Liver (tissue), 9 donors: Measurements from ENCODE around the gene GGA1. TPM values are rescaled to one million over a fixed set of nuclear protein-coding genes. Genes with fewer than 3 reads are reported as not detected.

Experiments used
- DNase-seq: peaks from one replicate; pipeline ENCODE4 v3.0.0-alpha.2; 2017; ENCODE audit warnings: low spot score
- H3K27ac ChIP-seq, 2 donors: one replicate each; pipeline ENCODE4 v1.7.0; 2013; ENCODE audit warnings: inconsistent platforms in 2 of 2, low read length in 2 of 2, control low read depth in 1 of 2, low read depth in 1 of 2, mild to moderate bottlenecking in 1 of 2
- H3K27me3 ChIP-seq, 4 donors: one replicate each; pipeline versions ENCODE4 v1.6.1 to v1.7.0; 2013; ENCODE audit warnings: low read length in 3 of 4, inconsistent platforms in 1 of 4, mild to moderate bottlenecking in 1 of 4, moderate library complexity in 1 of 4; ENCODE audit not compliant: control insufficient read depth in 4 of 4, insufficient read depth in 4 of 4
- H3K36me3 ChIP-seq, 4 donors: one replicate each; pipeline versions ENCODE4 v1.6.1 to v1.7.0; 2013; ENCODE audit warnings: low read length in 3 of 4, mild to moderate bottlenecking in 3 of 4, low read depth in 1 of 4, moderate library complexity in 1 of 4; ENCODE audit not compliant: control insufficient read depth in 4 of 4, insufficient read depth in 3 of 4
- H3K4me1 ChIP-seq, 4 donors: one replicate each; pipeline versions ENCODE4 v1.6.1 to v1.7.0; 2013; ENCODE audit warnings: low read length in 3 of 4, mild to moderate bottlenecking in 3 of 4, moderate library complexity in 1 of 4; ENCODE audit not compliant: control insufficient read depth in 4 of 4, insufficient read depth in 4 of 4
- H3K4me3 ChIP-seq, 3 donors: one replicate each; pipeline versions ENCODE4 v1.6.1 to v1.7.0; 2013; ENCODE audit warnings: low read length in 3 of 3, control low read depth in 1 of 3, low read depth in 1 of 3, mild to moderate bottlenecking in 1 of 3
- H3K9ac ChIP-seq, 2 donors: one replicate each; pipeline ENCODE4 v1.7.0; 2013; ENCODE audit warnings: low read length in 2 of 2, mild to moderate bottlenecking in 2 of 2, moderate library complexity in 2 of 2, control low read depth in 1 of 2, low read depth in 1 of 2
- H3K9me3 ChIP-seq, 4 donors: one replicate each; pipeline versions ENCODE4 v1.6.1 to v1.7.0; 2013; ENCODE audit warnings: low read length in 3 of 4; ENCODE audit not compliant: control insufficient read depth in 4 of 4
- ATF3 ChIP-seq: IDR thresholded peaks from 2 replicates; pipeline ENCODE4 v1.6.1; 2016; ENCODE audit warnings: antibody characterized with exemption
- CTCF ChIP-seq: fragments of 150-350 bp; IDR thresholded peaks from 2 replicates; pipeline ENCODE4 v1.5.1; 2017; ENCODE audit warnings: improper control_type of control experiment, low read depth, low read length; ENCODE audit not compliant: missing input control
- EGR1 ChIP-seq, 2 donors: IDR thresholded peaks; 2 replicates each; pipeline ENCODE4 v1.6.1; 2016 to 2018; ENCODE audit warnings: antibody characterized with exemption in 2 of 2, low read depth in 2 of 2
- FOXA1 ChIP-seq: IDR thresholded peaks from 2 replicates; pipeline ENCODE4 v1.6.1; 2016; ENCODE audit warnings: antibody characterized with exemption
- FOXA2 ChIP-seq: IDR thresholded peaks from 2 replicates; pipeline ENCODE4 v1.6.1; 2016; ENCODE audit warnings: antibody characterized with exemption
- GABPA ChIP-seq, 2 donors: IDR thresholded peaks in 1 of 2; conservative IDR thresholded peaks in 1 of 2; 2 replicates each; pipeline ENCODE4 v1.6.1; 2016; ENCODE audit warnings: antibody characterized with exemption in 2 of 2, mild to moderate bottlenecking in 1 of 2, moderate library complexity in 1 of 2
- HNF4A ChIP-seq, 2 donors: conservative IDR thresholded peaks; 2 replicates each; pipeline ENCODE4 v1.6.1; 2016; ENCODE audit warnings: antibody characterized with exemption in 2 of 2, mild to moderate bottlenecking in 2 of 2
- HNF4G ChIP-seq: IDR thresholded peaks from 2 replicates; pipeline ENCODE4 v1.6.1; 2016; ENCODE audit warnings: antibody characterized with exemption
- JUND ChIP-seq, 2 donors: IDR thresholded peaks; 2 replicates each; pipeline ENCODE4 v1.6.1; 2016; ENCODE audit warnings: antibody characterized with exemption in 2 of 2
- MAX ChIP-seq: IDR thresholded peaks from 2 replicates; pipeline ENCODE4 v1.6.1; 2016; ENCODE audit warnings: antibody characterized with exemption
- RAD21 ChIP-seq, 2 donors: IDR thresholded peaks; 2 replicates each; pipeline ENCODE4 v1.6.1; 2016; ENCODE audit warnings: antibody characterized with exemption in 2 of 2, mild to moderate bottlenecking in 2 of 2
- REST ChIP-seq: IDR thresholded peaks from 2 replicates; pipeline ENCODE4 v1.6.1; 2016; ENCODE audit warnings: antibody characterized with exemption, mild to moderate bottlenecking
- RXRA ChIP-seq, 2 donors: IDR thresholded peaks; 2 replicates each; pipeline ENCODE4 v1.6.1; 2017 to 2018; ENCODE audit warnings: antibody characterized with exemption in 2 of 2, mild to moderate bottlenecking in 1 of 2
- SP1 ChIP-seq: IDR thresholded peaks from 2 replicates; pipeline ENCODE4 v1.6.1; 2018; ENCODE audit warnings: antibody characterized with exemption, mild to moderate bottlenecking
- TAF1 ChIP-seq: conservative IDR thresholded peaks from 2 replicates; pipeline ENCODE4 v1.6.1; 2016; ENCODE audit warnings: antibody characterized with exemption, mild to moderate bottlenecking
- YY1 ChIP-seq: IDR thresholded peaks from 2 replicates; pipeline ENCODE4 v1.6.1; 2016; ENCODE audit warnings: antibody characterized with exemption, mild to moderate bottlenecking
- ZBTB33 ChIP-seq: IDR thresholded peaks from 2 replicates; pipeline ENCODE4 v1.6.1; 2016; ENCODE audit warnings: antibody characterized with exemption
- WGBS: extraction: QIAGEN DNeasy Blood & Tissue Kit; methylation state at CpG from one replicate; pipeline ENCODE4 v1.1.7; 2013; 5-methylcytosine and 5-hydroxymethylcytosine counted together
- polyA plus RNA-seq, 2 donors: library from polyadenylated mRNA; stranded (reverse) in 1 of 2; unstranded in 1 of 2; fragments of 200-250 nt in 1 of 2; fragments of >200 nt in 1 of 2; fragmentation: Nextera tagmentation in 1 of 2; extraction: Ambion mirVana in 1 of 2; gene quantifications; one replicate each; pipeline versions ENCODE4 v1.2.1 to v1.2.3, GENCODE V29; 2013 to 2015
- total RNA-seq, 2 donors: library from RNA; depleted of rRNA; stranded (reverse); fragments of >200 nt; gene quantifications; one replicate each; pipeline ENCODE4 v1.2.3, GENCODE V29; 2014
- donor health status: healthy.
- donor health status: healthy.
- donor health status: healthy.
- donor health status: healthy.
- donor health status: healthy.

The GGA1 gene
- total and polyA plus RNA-seq, 4 donors = 15.1 to 26.4 (median 17.8) TPM

- Histone ChIP-seq H3K36me3 (peaks cover 7 to 50% (median 20%) of the 10 kb centered on the region in 4 donors), H3K4me3 (no peak overlapping the region), H3K27ac (no peak overlapping the region), H3K27me3 (no peaks in the 10 kb centered on the region), H3K4me1 (peaks cover 0 to 3% (median 0%) of the 10 kb centered on the region in 4 donors), H3K9ac (no peak overlapping the region), H3K9me3 (no peaks in the 10 kb centered on the region)
- WGBS = 94% methylated on average over 1 of the region's 1 CpG
- TF ChIP-seq FOXA2 = no peak
- TF ChIP-seq RXRA (IDR thresholded peaks at IDR 0.05) = no peak
- no peak for TF ChIP-seq ATF3
- no peak for TF ChIP-seq FOXA1
- no peak for TF ChIP-seq MAX
- no peak for TF ChIP-seq JUND (IDR thresholded peaks at IDR 0.05)
- TF ChIP-seq HNF4G = no peak
- TF ChIP-seq RAD21 (IDR thresholded peaks at IDR 0.05) = no peak
- TF ChIP-seq YY1 = no peak
- TF ChIP-seq TAF1 = no peak
- no peak for DNase-seq
These were observed 8.8 kb downstream of the GGA1 start for GRCh38 chr22:37617431-37617830.

GRCh38 chr22:37618072-37618656, 9.5 kb downstream of the GGA1 start:
- Histone ChIP-seq H3K36me3 (peaks cover 7 to 52% (median 20%) of the 10 kb centered on the region in 4 donors), H3K4me1 (peaks cover 0 to 3% (median under 1%) of the 10 kb centered on the region in 4 donors), H3K9me3 (no peaks in the 10 kb centered on the region), H3K4me3 (no peak overlapping the region), H3K9ac (no peak overlapping the region), H3K27ac (no peak overlapping the region), H3K27me3 (no peaks in the 10 kb centered on the region)
- WGBS = 93% methylated on average over 14 of the region's 14 CpGs
- DNase-seq = no peak
- TF ChIP-seq HNF4A (conservative IDR thresholded peaks at IDR 0.05) = no peak
- no peak for TF ChIP-seq SP1
- TF ChIP-seq TAF1 = no peak
- TF ChIP-seq FOXA2 = no peak
- TF ChIP-seq GABPA (IDR thresholded peaks at IDR 0.05 in 1 of 2, conservative IDR thresholded peaks at IDR 0.05 in 1 of 2) = no peak
- TF ChIP-seq MAX = no peak
- TF ChIP-seq CTCF = no peak
- TF ChIP-seq REST = no peak
- TF ChIP-seq EGR1 (IDR thresholded peaks at IDR 0.05; ENCODE audit: low read depth in 2 of 2) = no peak
- TF ChIP-seq RXRA (IDR thresholded peaks at IDR 0.05) = no peak
- no peak for TF ChIP-seq RAD21 (IDR thresholded peaks at IDR 0.05)
- no peak for TF ChIP-seq HNF4G
- TF ChIP-seq JUND (IDR thresholded peaks at IDR 0.05) = no peak
- TF ChIP-seq ATF3 = no peak
- no peak for TF ChIP-seq ZBTB33
